Thyroid gland (tissue), 4 donors: ENCODE data around the gene PPP1R15A. TPM values are rescaled to one million over a fixed set of nuclear protein-coding genes. Genes with fewer than 3 reads are reported as not detected.
"Not testable (repeated sequence)": the region's sequence is repeated elsewhere in the genome, so short reads cannot be mapped to it uniquely, and the experiment has no call there.

Experiments used
- DNase-seq, 2 donors: peaks; one replicate each; pipeline ENCODE4 v3.0.0-alpha.2; 2019
- H3K27ac ChIP-seq, 3 donors: fragments of 200-600 bp; sonication (generic); 1 replicate in 2 of 3; 2 replicates in 1 of 3; pipeline ENCODE4 v1.5.1; 2016 to 2019; ENCODE audit warnings: mild to moderate bottlenecking in 1 of 3, moderate library complexity in 1 of 3
- H3K27me3 ChIP-seq: fragments of 200-600 bp; sonication (generic); one replicate; pipeline ENCODE4 v1.5.1; 2019
- H3K36me3 ChIP-seq, 2 donors: fragments of 200-600 bp; sonication (generic); one replicate each; pipeline ENCODE4 v1.5.1; 2016 to 2019
- H3K4me1 ChIP-seq, 2 donors: fragments of 200-600 bp; sonication (generic); one replicate each; pipeline ENCODE4 v1.5.1; 2017 to 2019
- H3K4me3 ChIP-seq, 3 donors: fragments of 200-600 bp; sonication (generic); replicated peaks in 1 of 3; 1 replicate in 2 of 3; 2 replicates in 1 of 3; pipeline ENCODE4 v1.5.1; 2016; ENCODE audit warnings: mild to moderate bottlenecking in 1 of 3
- H3K9me3 ChIP-seq: fragments of 200-600 bp; sonication (generic); one replicate; pipeline ENCODE4 v1.5.1; 2017
- POLR2A ChIP-seq, 2 donors: fragments of 450-650 bp; IDR thresholded peaks; one replicate each; pipeline ENCODE4 v1.6.1; 2017; ENCODE audit warnings: antibody characterized with exemption in 2 of 2, mild to moderate bottlenecking in 2 of 2, moderate library complexity in 1 of 2
- WGBS, 2 donors: methylation state at CpG; one replicate each; pipeline ENCODE4 v1.1.5; 2017; 5-methylcytosine and 5-hydroxymethylcytosine counted together
- intact Hi-C: fragments of 100-400 bp; cut with DNase I; formaldehyde crosslinking; loops from one replicate; pipeline ENCODE4 v1.15.1; 2023
- total RNA-seq, 4 donors: library from RNA; depleted of rRNA; stranded (reverse); fragments of >200 nt; gene quantifications; one replicate each; pipeline ENCODE4 v1.2.3, GENCODE V29; 2016
- TF ChIP-seq, protein P1 (sequence below), 6 experiments: fragments of 200-600 bp in 3 of 6; fragments of 450-650 bp in 3 of 6; sonication (generic) in 3 of 6; IDR thresholded peaks; one replicate each; pipeline ENCODE4 v1.5.1; 2016 to 2019; ENCODE audit warnings: antibody characterized with exemption in 6 of 6, mild to moderate bottlenecking in 2 of 6, inconsistent platforms in 1 of 6, moderate library complexity in 1 of 6

PPP1R15A gene
- total RNA-seq, 4 donors from 2014 or later: 18.7 to 31.7 (median 24.2) TPM

DNA sequence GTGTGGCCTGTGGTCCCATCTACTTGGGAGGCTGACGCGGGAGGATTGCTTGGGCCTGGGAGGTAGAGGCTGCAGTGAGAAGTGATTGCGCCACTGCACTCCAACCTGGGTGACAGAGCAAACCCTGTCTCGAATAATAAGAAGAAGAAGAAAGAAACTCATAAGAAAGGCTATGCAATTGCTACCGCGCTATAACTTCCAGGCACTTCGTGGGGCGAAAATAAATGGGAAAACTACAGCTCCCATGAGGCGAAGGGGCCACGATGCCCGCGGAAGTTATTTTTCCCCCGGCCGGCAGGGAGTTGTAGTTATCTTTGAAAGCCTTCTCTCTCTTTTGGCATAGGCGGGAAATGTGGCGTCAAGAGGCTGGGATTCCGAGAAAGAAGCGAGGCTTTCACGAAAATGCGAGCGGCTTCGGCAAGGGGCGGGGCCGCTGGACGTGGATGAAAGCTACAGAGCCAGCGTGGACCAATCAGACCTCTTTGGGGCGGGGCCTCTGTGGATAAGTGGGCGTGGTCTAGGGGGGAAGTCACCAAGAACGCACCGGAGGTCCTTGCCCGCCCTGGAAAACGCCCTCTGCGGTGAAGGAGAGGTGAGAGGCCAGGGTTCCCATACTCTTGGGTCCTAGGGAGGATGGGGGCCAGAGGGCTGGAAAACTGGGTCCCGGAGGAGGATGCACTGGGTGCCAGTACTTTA lies 27.7 kb downstream of the PPP1R15A start, which contains the start of gene NUCB1:
Gene NUCB1, plus strand, starts transcription at position 532 of the 696 bp plus-strand sequence. CDS start 485 bp downstream, outside the sequence.
- WGBS, 2 donors: 6 to 7% methylated on average over 34 of the region's 34 CpGs
- peak within 1 kb of the TSS; percentile 67 to 91 (median 78) for H3K4me3 ChIP-seq
- intact Hi-C loops: loop anchor here (10.0 kb wide), 1 partner anchor 55 kb away; the partner anchor contains the start of gene BAX
- peaks cover 4 to 11% of the 10 kb centered on the region in 2 donors for H3K36me3 ChIP-seq
- H3K27ac ChIP-seq: peak within 1 kb of the TSS; percentile 69 to 94 (median 85)
- no peaks in the 10 kb centered on the region for H3K27me3 ChIP-seq
- H3K4me1 ChIP-seq: peaks cover 17 to 27% of the 10 kb centered on the region in 2 donors
- peak; percentile 100 for DNase-seq
- H3K9me3 ChIP-seq: no peaks in the 10 kb centered on the region
- peak in 1 of 2 donors; percentile 78 for TF ChIP-seq POLR2A (IDR thresholded peaks at IDR 0.05)
- TF ChIP-seq, protein P1, sequence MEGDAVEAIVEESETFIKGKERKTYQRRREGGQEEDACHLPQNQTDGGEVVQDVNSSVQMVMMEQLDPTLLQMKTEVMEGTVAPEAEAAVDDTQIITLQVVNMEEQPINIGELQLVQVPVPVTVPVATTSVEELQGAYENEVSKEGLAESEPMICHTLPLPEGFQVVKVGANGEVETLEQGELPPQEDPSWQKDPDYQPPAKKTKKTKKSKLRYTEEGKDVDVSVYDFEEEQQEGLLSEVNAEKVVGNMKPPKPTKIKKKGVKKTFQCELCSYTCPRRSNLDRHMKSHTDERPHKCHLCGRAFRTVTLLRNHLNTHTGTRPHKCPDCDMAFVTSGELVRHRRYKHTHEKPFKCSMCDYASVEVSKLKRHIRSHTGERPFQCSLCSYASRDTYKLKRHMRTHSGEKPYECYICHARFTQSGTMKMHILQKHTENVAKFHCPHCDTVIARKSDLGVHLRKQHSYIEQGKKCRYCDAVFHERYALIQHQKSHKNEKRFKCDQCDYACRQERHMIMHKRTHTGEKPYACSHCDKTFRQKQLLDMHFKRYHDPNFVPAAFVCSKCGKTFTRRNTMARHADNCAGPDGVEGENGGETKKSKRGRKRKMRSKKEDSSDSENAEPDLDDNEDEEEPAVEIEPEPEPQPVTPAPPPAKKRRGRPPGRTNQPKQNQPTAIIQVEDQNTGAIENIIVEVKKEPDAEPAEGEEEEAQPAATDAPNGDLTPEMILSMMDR (IDR thresholded peaks at IDR 0.05): peak in 4 of 6 experiments; percentile 2 to 47 (median 26)

DNA sequence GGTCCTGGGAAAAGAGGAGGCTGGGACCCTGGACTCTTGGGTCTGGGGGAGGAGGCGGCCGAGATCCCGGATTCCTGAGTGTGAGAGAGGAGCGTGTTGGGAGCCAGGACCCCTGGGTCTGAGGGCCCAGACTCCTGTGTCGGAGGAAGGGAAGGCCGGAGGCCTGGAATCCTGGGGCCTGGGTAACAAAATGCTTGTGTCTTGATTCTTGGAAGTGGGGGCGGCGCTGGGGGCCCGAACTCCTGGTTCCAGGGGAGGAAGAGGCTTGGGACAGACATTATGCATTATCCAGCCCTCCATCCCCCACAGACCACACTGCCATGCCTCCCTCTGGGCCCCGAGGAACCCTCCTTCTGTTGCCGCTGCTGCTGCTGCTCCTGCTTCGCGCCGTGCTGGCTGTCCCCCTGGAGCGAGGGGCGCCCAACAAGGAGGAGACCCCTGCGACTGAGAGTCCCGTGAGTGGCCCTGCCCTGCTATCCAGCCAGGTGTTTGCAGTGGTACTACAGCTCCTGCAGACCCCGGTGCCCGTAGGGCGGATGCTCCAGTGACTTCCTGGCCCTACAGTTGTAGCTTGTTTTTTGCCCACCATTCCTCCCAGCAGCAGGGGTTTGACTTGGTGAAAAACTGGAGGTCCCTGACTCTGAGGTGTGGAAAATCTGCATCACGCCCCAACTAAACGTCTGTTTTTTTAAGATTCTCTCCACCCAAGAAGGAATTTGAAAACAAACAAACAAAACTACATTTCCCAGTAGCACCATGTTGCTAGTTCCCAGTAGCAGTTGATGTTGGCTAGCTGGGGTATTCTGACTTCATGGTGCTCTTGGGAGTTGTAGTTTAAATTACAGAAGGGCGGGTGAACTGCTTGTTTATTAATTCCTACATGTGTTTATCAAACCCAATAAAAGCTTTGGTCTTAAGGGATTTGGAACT lies 28.5 kb downstream of the PPP1R15A start:
- peaks cover 10 to 19% of the 10 kb centered on the region in 2 donors for H3K36me3 ChIP-seq
- TF ChIP-seq, protein P1 (IDR thresholded peaks at IDR 0.05): no peak
- TF ChIP-seq POLR2A (IDR thresholded peaks at IDR 0.05): no peak
- peak overlapping the region; percentile 69 to 94 (median 85) for H3K27ac ChIP-seq
- H3K4me3 ChIP-seq: peak overlapping the region; percentile 67 to 91 (median 78)
- H3K4me1 ChIP-seq: peaks cover 17 to 25% of the 10 kb centered on the region in 2 donors
- DNase-seq: no peak
- intact Hi-C loops: loop anchor here (10.0 kb wide), 1 partner anchor 54 kb away; the partner anchor contains the start of gene BAX
- 11 to 14% methylated on average over 11 to 18 of the region's 24 CpGs for WGBS, 2 donors
- no peaks in the 10 kb centered on the region for H3K27me3 ChIP-seq
- no peaks in the 10 kb centered on the region for H3K9me3 ChIP-seq

DNA sequence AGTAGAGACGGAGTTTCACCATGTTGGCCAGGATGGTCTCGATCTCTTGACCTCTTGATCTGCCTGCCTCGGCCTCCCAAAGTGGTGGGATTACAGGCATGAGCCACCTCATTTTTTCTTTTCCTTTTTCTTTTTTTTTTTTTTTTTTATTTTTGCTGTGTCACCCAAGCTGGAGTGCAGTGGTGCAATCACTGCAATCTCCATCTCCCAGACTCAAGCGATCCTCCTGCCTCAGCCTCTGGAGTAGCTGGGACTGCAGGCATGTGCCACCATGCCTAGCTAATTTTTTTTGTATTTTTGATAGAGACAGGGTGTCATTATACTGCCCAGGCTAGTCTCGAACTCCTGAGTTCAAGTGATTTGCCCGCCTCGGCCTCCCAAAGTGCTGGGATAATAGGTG lies 30.1 kb downstream of the PPP1R15A start:
- H3K27me3 ChIP-seq, H3K4me3 ChIP-seq, DNase-seq, H3K9me3 ChIP-seq, H3K27ac ChIP-seq: not testable (repeated sequence)
- H3K4me1 ChIP-seq: peaks cover 17 to 21% of the 10 kb centered on the region in 2 donors
- intact Hi-C loops: loop anchor here (10.0 kb wide), 1 partner anchor 53 kb away; the partner anchor contains the start of gene BAX
- WGBS, 2 donors: 96 to 97% methylated on average over 7 of the region's 7 CpGs
- H3K36me3 ChIP-seq: peaks cover 21 to 22% of the 10 kb centered on the region in 2 donors

DNA sequence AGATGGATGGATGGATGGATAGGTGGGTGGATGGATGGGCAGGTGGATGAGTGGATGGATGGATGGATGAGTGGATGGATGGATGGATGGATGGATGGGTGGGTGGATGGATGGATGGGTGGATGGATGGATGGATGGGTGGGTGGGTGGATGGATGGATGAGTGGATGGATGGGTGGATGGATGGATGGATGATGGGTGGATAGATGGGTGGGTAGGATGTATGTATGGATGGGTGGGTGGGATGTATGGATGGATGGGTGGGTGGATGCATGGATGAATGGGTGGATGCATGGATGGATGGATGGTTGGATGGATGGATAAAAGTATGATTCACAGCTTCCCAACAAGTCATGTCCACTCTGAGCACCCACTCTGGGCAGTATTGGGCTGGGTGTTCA lies 31.6 kb downstream of the PPP1R15A start:
- not testable (repeated sequence) for H3K27ac ChIP-seq, H3K9me3 ChIP-seq, H3K4me3 ChIP-seq, DNase-seq, H3K27me3 ChIP-seq
- peaks cover 22 to 28% of the 10 kb centered on the region in 2 donors for H3K36me3 ChIP-seq
- H3K4me1 ChIP-seq: peaks cover 17 to 21% of the 10 kb centered on the region in 2 donors
- intact Hi-C loops: loop anchor here (10.0 kb wide), 1 partner anchor 51 kb away; the partner anchor contains the start of gene BAX

DNA sequence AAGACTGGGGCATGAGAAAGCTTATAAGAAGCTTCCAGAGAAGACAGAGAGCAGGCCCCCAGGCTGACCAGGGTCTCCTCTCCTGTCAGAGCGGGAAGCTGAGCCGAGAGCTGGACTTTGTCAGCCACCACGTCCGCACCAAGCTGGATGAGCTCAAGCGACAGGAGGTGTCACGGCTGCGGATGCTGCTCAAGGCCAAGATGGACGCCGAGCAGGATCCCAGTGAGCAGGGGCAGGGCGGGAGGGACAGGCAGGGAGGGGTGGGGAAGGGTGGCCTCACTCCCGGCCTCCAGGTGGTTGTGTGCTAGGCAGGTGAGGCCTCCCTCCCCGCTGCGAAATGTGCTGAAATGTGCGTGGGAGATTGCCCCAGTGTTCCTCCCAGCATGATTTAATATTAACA lies 33.4 kb downstream of the PPP1R15A start:
- H3K27me3 ChIP-seq: no peaks in the 10 kb centered on the region
- no peak for DNase-seq
- no peak overlapping the region for H3K27ac ChIP-seq
- H3K4me3 ChIP-seq: no peak overlapping the region
- H3K9me3 ChIP-seq: no peaks in the 10 kb centered on the region
- peaks cover 11 to 15% of the 10 kb centered on the region in 2 donors for H3K4me1 ChIP-seq
- 93 to 98% methylated on average over 5 to 11 of the region's 14 CpGs for WGBS, 2 donors
- intact Hi-C loops: loop anchor here (10.0 kb wide), 1 partner anchor 49 kb away; the partner anchor contains the start of gene BAX
- TF ChIP-seq, protein P1 (IDR thresholded peaks at IDR 0.05): no peak
- no peak for TF ChIP-seq POLR2A (IDR thresholded peaks at IDR 0.05)
- peaks cover 38 to 45% of the 10 kb centered on the region in 2 donors for H3K36me3 ChIP-seq
